NCI-H446 (cell line): Measurements from ENCODE around the gene FYN.

Experiments
- DNase-seq, 2 experiments: peaks; one replicate each; lab custom pipeline; 2025; lab: John Stamatoyannopoulos, UW

FYN gene

GRCh38 chr6:111806561-111807497 is 66.4 kb downstream of the FYN start:
- no peak for DNase-seq

GRCh38 chr6:111806165-111806547 is 67.1 kb downstream of the FYN start:
- no peak for DNase-seq

DNA sequence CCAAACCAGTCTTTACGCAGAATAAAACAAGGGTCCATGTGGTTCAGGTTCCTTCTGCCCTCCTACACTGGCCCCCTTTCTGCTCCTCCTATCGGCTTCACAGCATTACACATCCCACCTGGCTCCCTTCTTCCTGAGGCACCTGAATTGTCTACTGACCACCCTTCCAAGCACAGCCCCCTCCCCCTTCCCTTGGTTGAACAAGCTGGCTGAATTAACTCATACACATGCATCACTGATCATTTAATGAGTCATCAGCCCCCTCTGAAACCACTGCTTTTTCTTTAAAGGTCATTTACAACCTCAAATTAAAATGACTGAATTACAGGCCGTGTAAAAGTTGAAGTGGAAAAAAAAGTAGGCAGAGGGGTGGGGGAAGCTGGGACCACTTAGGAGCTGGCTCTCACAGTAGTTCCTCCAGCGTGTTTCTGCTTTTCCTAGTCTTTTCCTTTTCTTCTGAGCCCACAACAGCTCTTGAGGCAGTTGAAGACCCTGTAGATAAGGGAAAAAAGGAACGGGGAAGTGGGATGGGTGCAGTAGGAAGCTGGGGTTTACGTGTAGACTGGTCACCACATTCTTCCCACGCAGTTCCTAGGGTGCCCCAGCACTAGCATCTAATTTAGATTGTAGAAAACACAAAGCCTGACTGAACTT is 67.6 kb downstream of the FYN start:
- peak in 1 of 2 experiments; percentile 10 for DNase-seq

GRCh38 chr6:111804627-111805235 is 68.5 kb downstream of the FYN start:
- DNase-seq: no peak

DNA sequence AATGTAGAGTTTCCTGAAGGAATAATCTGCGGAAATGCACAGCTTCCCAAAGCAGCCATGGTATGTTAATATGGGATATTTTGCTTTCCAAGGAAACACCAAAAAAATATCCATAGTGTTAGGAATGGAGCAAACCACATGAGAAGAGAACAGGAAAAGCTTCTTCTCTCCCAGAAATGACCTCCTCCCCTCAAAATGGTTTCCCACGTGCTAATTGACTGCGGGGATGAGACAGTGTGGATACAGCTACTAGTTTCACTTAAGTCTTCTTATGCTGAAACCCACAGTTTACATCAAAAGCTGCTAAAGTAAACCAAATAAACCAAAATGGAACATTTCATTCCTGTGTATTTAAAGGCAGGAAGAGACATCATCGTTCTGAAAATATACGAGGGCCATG is 69.4 kb downstream of the FYN start:
- no peak for DNase-seq

- DNase-seq: no peak
These were observed 69.9 kb downstream of the FYN start for GRCh38 chr6:111803371-111803770.

DNA sequence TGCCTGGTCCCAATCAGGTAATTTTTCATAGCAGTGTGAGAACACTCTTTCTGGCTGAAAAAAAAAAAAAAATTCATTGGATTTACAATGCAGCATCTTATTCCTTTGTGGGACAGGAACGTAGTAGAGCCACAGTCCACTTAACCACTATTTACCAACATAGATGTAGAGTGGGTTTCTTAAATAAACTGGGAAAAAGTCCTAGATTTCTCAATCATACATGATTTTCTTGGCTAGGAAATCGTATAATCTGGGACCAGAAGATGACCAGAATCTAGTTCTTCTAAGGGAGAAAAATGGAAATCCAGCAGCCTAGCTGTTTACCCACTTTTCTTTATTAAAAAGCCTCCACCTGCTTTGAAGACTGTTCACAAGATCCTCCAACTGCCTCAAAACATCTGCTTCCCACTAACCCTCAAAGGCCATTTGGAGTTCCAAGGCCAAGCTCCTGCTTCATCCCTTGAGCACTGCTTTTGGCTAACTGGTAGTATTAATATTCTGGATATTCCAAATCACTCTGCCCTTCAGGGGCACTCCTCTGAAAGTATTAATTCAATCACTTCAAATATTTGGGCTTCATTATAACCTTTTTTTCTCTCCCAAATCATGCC is 70.4 kb downstream of the FYN start:
- DNase-seq: no peak

GRCh38 chr6:111802015-111802414 is 71.2 kb downstream of the FYN start:
- no peak for DNase-seq

GRCh38 chr6:111800821-111801220 is 72.4 kb downstream of the FYN start:
- DNase-seq: no peak

GRCh38 chr6:111800259-111800765 is 72.9 kb downstream of the FYN start:
- DNase-seq: no peak

GRCh38 chr6:111799576-111800258 is 73.5 kb downstream of the FYN start:
- no peak for DNase-seq

DNA sequence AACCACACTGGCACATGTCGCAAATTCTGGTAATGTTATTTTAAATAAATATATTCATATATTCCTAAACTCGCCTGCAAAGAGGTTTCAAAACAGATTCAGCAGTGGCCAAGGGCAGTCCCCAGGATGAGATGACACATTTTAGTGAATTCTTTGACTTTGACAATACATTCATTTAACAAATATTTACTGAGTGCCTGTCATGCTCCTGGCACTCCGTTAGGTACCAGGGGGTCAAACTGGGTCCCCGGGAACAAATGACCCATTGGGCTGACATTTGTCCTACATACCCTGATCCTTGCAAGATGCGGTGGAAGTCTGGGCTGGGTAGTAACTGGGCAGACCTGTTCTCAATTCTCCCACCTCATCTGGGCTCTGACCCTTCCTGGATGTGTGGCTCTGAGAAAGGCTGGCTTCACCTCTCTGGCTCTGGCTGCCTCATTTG is 74.9 kb downstream of the FYN start:
- DNase-seq: no peak

GRCh38 chr6:111796310-111796918 is 76.8 kb downstream of the FYN start:
- DNase-seq: no peak

DNA sequence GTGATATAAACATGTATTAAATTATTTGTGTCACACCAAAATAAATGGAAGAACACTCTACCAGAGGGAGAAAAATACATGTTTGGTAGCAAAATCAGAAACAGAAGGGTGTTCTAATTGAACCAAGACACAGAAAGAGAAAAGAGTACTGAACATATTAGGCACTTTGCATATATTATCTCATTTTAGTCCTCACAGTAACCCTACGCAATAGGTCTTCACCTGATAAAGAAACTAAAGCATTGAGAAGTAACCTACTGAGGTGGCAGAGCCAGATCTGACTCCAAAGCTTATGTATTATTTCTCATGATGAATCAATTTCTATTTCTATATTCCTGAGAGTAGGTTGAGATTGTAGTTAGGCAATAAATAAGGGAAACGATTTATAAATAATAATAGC is 77.7 kb downstream of the FYN start:
- no peak for DNase-seq

DNA sequence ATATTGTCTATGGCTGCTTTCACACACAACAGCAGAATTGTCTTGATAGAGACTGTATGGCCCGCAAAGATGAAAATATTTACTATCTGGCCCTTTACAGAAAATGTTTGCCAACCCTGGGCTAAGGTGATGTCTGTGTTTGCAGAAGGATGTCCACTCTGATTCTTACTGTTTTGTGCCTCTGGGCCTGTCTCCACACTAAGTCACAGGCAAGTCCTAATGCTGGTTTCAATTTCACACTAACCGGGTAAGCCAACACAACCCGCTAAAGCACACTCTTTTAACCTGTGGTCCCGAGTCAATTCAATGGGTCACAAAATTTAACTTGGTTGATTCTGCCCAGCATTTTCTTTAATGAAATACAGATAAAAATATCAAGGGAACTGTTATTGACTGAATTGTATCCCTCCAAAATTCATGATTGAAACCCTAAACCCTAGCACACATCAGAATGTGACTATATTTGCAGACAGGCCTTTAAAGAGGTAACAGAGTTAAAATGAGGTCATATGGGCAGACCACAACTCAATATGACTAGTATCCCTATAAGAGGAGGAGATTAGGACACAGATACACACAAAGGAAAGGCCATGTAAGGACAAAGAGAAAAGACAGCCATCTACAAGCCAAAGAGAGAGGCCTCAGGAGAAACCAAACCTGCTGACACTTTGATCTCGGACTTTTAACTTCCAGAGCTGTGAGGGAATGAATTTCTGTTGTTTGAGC is 78.4 kb downstream of the FYN start:
- no peak for DNase-seq

GRCh38 chr6:111794300-111794699 is 79.0 kb downstream of the FYN start:
- DNase-seq: no peak

GRCh38 chr6:111793711-111794111 is 79.5 kb downstream of the FYN start:
- DNase-seq: no peak

DNA sequence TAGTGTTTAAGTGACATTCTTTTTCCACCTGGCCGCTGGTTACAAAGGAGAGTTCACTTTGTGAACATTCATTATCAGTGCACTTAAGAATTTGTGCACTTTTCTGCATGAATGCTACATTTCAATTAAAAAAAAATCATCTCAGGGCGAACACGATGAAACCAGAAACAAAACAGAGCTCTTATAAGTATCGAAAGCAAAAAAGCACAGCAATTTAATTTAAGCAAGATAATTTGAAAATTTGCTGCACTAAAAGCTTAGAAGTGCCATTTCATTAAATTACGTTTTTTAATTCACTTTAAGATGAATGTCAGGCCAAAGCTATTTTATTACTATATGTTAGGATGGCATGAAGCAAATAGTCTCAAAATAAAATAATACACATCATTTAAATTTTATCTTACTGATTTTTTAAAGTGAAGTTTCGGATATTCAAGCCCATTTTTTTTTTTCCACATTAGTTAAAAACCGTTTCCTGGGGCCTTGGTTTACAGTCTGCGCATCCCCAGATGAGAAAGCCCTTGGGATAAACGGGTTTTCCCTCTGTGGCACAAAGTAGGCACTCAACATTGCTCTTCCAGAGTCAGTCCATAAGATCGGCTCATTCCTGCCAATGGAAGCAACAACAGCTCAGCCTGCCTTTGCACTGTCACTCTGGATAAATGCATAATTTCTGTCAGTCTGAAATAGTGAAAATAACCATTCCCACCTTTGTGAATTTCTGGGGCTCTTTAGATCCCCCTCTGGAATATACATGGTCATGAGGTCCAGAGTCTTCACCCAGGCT is 80.1 kb downstream of the FYN start:
- no peak for DNase-seq

GRCh38 chr6:111792241-111792640 is 81.0 kb downstream of the FYN start:
- no peak for DNase-seq

- no peak for DNase-seq
These were observed 81.8 kb downstream of the FYN start for GRCh38 chr6:111791415-111791814.
